ENCODE results near the gene KCTD11.

GRCh38 chr17:7324438-7324779 is 27.6 kb upstream of the KCTD11 start:
- TF ChIP-seq POLR2A (IDR thresholded peaks at IDR 0.05; ENCODE audit: low read depth, low read length), result no peak
- no peak for TF ChIP-seq POLR2AphosphoS5 (IDR thresholded peaks at IDR 0.05; ENCODE audit: low read depth, low read length)

Data from GM12892 (cell line).